Endothelial cell of umbilical vein (primary cell): ENCODE results near the gene AMH. TPM values are rescaled to one million over a fixed set of nuclear protein-coding genes. Genes with fewer than 3 reads are reported as not detected.

Experiments
- BruUV-seq: library from RNA; stranded (reverse); fragments of 400-500 nt; replicated peaks from 2 replicates; lab custom pipeline; 2021; lab: Mats Ljungman, UMichigan
- CTCF ChIA-PET: fragments of 300-600, 350-600 bp; sonication (Branson Sonifier 250); formaldehyde crosslinking; loops from one replicate; lab custom pipeline; 2021; ENCODE audit warnings: antibody characterized with exemption, inconsistent platforms; lab: Charles Lee
- POLR2A ChIA-PET: fragments of 300-600, 350-600 bp; sonication (Branson Sonifier 250); formaldehyde crosslinking; loops from one replicate; lab custom pipeline; 2021; ENCODE audit warnings: antibody characterized with exemption, inconsistent platforms; lab: Charles Lee
- DNase-seq: peaks from one replicate; pipeline ENCODE4 v3.0.0-alpha.2; 2011; ENCODE audit warnings: low read depth, low spot score
- FAIRE-seq: peaks from 2 replicates; lab custom pipeline; 2011; peaks lifted over from hg19 to GRCh38; lab: Jason Lieb, UNC
- H2AFZ ChIP-seq: 2 replicates; pipeline ENCODE4 v1.6.0; 2012; ENCODE audit warnings: low read depth, low read length, control low read depth, inconsistent platforms
- H3K27ac ChIP-seq: 2 replicates; pipeline ENCODE4 v1.5.1; 2011; ENCODE audit warnings: low read depth, mild to moderate bottlenecking, control low read depth, low read length, moderate library complexity; ENCODE audit not compliant: insufficient read depth
- H3K27me3 ChIP-seq, 2 experiments: 2 replicates each; pipeline versions ENCODE4 v1.6.0 to v1.6.1; 2011; ENCODE audit warnings: low read length in 2 of 2, mixed read lengths in 1 of 2; ENCODE audit not compliant: control insufficient read depth in 2 of 2, insufficient read depth in 2 of 2
- H3K36me3 ChIP-seq, 2 experiments: 2 replicates in 1 of 2; 3 replicates in 1 of 2; pipeline ENCODE4 v1.5.1; 2011; ENCODE audit warnings: low read length in 2 of 2, mild to moderate bottlenecking in 1 of 2, moderate library complexity in 1 of 2; ENCODE audit not compliant: control insufficient read depth in 2 of 2, insufficient read depth in 2 of 2; ENCODE audit errors: extremely low read depth in 1 of 2
- H3K4me1 ChIP-seq: 3 replicates; pipeline ENCODE4 v1.5.1; 2011; ENCODE audit warnings: mild to moderate bottlenecking, low read length; ENCODE audit not compliant: control insufficient read depth, insufficient read depth; ENCODE audit errors: extremely low read depth
- H3K4me2 ChIP-seq: 2 replicates; pipeline ENCODE4 v1.6.1; 2011; ENCODE audit warnings: low read length, control low read depth, mixed read lengths; ENCODE audit not compliant: insufficient read depth
- H3K4me3 ChIP-seq, 3 experiments: fragments of 200-600 bp in 1 of 3; sonication (generic), shearing (Covaris generic) in 1 of 3; replicated peaks in 1 of 3; 2 replicates each; pipeline ENCODE4 v1.5.1; 2011 to 2016; ENCODE audit warnings: control low read depth in 3 of 3, low read length in 3 of 3, mild to moderate bottlenecking in 2 of 3, inconsistent platforms in 1 of 3, low read depth in 1 of 3, moderate library complexity in 1 of 3; ENCODE audit not compliant: insufficient read depth in 1 of 3
- H3K79me2 ChIP-seq: 2 replicates; pipeline ENCODE4 v1.6.0; 2012; ENCODE audit warnings: low read length, inconsistent platforms; ENCODE audit not compliant: control insufficient read depth, insufficient read depth
- H3K9ac ChIP-seq: replicated peaks from 2 replicates; pipeline ENCODE3; 2011; ENCODE audit warnings: low read length, control low read depth; ENCODE audit not compliant: insufficient read depth; ENCODE audit errors: extremely low read depth
- H3K9me1 ChIP-seq: replicated peaks from 3 replicates; pipeline ENCODE4 v1.6.0; 2011; ENCODE audit warnings: mild to moderate bottlenecking, low read length; ENCODE audit not compliant: control insufficient read depth, insufficient read depth; ENCODE audit errors: extremely low read depth
- H3K9me3 ChIP-seq: replicated peaks from 2 replicates; pipeline ENCODE4 v1.5.1; 2012; ENCODE audit warnings: low read length, inconsistent platforms; ENCODE audit not compliant: control insufficient read depth, insufficient read depth
- H4K20me1 ChIP-seq: replicated peaks from 2 replicates; pipeline ENCODE3; 2011; ENCODE audit warnings: mild to moderate bottlenecking, low read length; ENCODE audit not compliant: control insufficient read depth, insufficient read depth; ENCODE audit errors: extremely low read depth
- EZH2 ChIP-seq: IDR thresholded peaks from 2 replicates; pipeline ENCODE4 v1.6.1; 2012; ENCODE audit warnings: borderline replicate concordance, low read depth, mild to moderate bottlenecking, moderate library complexity, low read length, inconsistent platforms; ENCODE audit not compliant: severe bottlenecking
- FOS ChIP-seq: IDR thresholded peaks from 2 replicates; pipeline ENCODE4 v1.6.1; 2011; ENCODE audit warnings: mild to moderate bottlenecking, low read length, moderate library complexity, borderline replicate concordance; ENCODE audit not compliant: insufficient read depth
- GATA2 ChIP-seq: IDR thresholded peaks from 2 replicates; pipeline ENCODE4 v1.7.0; 2011; ENCODE audit warnings: low read depth, mild to moderate bottlenecking, moderate library complexity, mixed read lengths, low read length; ENCODE audit not compliant: insufficient read length, insufficient read depth
- JUN ChIP-seq: IDR thresholded peaks from 2 replicates; pipeline ENCODE4 v1.6.1; 2011; ENCODE audit warnings: borderline replicate concordance, low read depth; ENCODE audit not compliant: insufficient read length, insufficient read depth
- MAX ChIP-seq: IDR thresholded peaks from 2 replicates; pipeline ENCODE4 v1.6.1; 2011; ENCODE audit not compliant: insufficient read depth, insufficient read length
- MYC ChIP-seq: IDR thresholded peaks from one replicate; pipeline ENCODE4 v1.6.1; 2011; ENCODE audit warnings: mild to moderate bottlenecking, low read depth, low read length
- POLR2A ChIP-seq: IDR thresholded peaks from 2 replicates; pipeline ENCODE4 v1.6.1; 2012; ENCODE audit warnings: low read depth, mild to moderate bottlenecking, control low read depth, low read length
- dilution Hi-C: fragments of 300-500 bp; cut with MboI; formaldehyde crosslinking; loops from one replicate; pipeline ENCODE4 v1.15.0; 2019; ENCODE audit warnings: low sequenced_read_pairs; ENCODE audit not compliant: extremely low pct_ligation_motif_present
- intact Hi-C: fragments of 100-400 bp; cut with micrococcal nuclease; formaldehyde crosslinking; loops from one replicate; pipeline ENCODE4 v1.10.0; 2022
- polyA plus RNA-seq, 4 experiments: library from polyadenylated mRNA; depleted of rRNA in 3 of 4; stranded (reverse) in 3 of 4; unstranded in 1 of 4; fragments of >200 nt; gene quantifications; 2 replicates each; pipeline versions ENCODE4 v1.2.1 to v1.2.3, GENCODE V29; 2011 to 2012; ENCODE audit warnings: missing spikeins in 1 of 4
- total RNA-seq: library from RNA; stranded (reverse); gene quantifications from 2 replicates; pipeline ENCODE4 v1.2.3, GENCODE V29; 2021
- TF ChIP-seq, protein P1 (sequence below), 2 donors: IDR thresholded peaks; 1 replicate in 1 of 2; 2 replicates in 1 of 2; pipeline ENCODE4 v1.5.1; 2011; ENCODE audit warnings: low read length in 2 of 2, mild to moderate bottlenecking in 2 of 2, moderate library complexity in 2 of 2, control low read depth in 1 of 2, inconsistent platforms in 1 of 2, low read depth in 1 of 2; ENCODE audit not compliant: insufficient read depth in 1 of 2; ENCODE audit errors: extremely low read depth in 1 of 2

The AMH gene
- total and polyA plus RNA-seq, 2 donors (not counting 3 experiments of a cell fraction or from before 2014, with no cell fraction given): 3.3 to 9.6 TPM

DNA sequence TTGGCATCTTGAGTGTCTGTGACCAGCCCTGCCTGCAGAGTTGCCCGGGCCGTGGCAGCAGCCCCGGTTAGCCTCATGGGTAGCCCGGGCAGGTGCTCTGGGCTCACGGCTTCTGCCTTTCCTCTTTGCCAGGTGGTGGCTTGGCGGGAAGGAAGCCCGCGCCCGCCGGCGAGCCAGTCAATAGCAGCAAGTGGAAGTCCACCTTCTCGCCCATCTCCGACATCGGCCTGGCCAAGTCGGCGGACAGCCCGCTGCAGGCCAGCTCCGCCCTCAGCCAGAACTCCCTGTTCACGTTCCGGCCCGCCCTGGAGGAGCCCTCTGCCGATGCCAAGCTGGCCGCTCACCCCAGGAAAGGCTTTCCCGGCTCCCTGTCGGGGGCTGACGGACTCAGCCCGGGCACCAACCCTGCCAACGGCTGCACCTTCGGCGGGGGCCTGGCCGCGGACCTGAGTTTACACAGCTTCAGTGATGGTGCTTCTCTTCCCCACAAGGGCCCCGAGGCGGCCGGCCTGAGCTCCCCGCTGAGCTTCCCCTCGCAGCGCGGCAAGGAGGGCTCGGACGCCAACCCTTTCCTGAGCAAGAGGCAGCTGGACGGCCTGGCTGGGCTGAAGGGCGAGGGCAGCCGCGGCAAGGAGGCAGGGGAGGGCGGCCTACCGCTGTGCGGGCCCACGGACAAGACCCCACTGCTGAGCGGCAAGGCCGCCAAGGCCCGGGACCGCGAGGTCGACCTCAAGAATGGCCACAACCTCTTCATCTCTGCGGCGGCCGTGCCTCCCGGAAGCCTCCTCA lies 22.9 kb upstream of the AMH start:
- FAIRE-seq: no peak
- Histone ChIP-seq H3K27ac (no peak overlapping the region), H2AFZ (no peak overlapping the region), H3K79me2 (no peaks in the 10 kb centered on the region), H4K20me1 (no peaks in the 10 kb centered on the region), H3K4me1 (no peaks in the 10 kb centered on the region), H3K9me3 (no peaks in the 10 kb centered on the region), H3K9me1 (no peaks in the 10 kb centered on the region), H3K36me3 (peaks cover 2 to 26% of the 10 kb centered on the region in 2 experiments), H3K9ac (no peak overlapping the region), H3K4me2 (no peak overlapping the region), H3K4me3 (no peak overlapping the region), H3K27me3 (no peaks in the 10 kb centered on the region)
- no peak for DNase-seq
- POLR2A ChIA-PET: no interaction called here
- TSS peak; percentile 14 for BruUV-seq
- intact Hi-C loops (no loop called here), dilution Hi-C loops (no loop called here)
- TF ChIP-seq GATA2: no peak
- no peak for TF ChIP-seq MYC
- no peak for TF ChIP-seq EZH2
- TF ChIP-seq MAX: no peak
- TF ChIP-seq, protein P1, sequence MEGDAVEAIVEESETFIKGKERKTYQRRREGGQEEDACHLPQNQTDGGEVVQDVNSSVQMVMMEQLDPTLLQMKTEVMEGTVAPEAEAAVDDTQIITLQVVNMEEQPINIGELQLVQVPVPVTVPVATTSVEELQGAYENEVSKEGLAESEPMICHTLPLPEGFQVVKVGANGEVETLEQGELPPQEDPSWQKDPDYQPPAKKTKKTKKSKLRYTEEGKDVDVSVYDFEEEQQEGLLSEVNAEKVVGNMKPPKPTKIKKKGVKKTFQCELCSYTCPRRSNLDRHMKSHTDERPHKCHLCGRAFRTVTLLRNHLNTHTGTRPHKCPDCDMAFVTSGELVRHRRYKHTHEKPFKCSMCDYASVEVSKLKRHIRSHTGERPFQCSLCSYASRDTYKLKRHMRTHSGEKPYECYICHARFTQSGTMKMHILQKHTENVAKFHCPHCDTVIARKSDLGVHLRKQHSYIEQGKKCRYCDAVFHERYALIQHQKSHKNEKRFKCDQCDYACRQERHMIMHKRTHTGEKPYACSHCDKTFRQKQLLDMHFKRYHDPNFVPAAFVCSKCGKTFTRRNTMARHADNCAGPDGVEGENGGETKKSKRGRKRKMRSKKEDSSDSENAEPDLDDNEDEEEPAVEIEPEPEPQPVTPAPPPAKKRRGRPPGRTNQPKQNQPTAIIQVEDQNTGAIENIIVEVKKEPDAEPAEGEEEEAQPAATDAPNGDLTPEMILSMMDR (IDR thresholded peaks at IDR 0.05; ENCODE audit: extremely low read depth in 1 of 2, insufficient read depth in 1 of 2, low read depth in 1 of 2, low read length in 2 of 2): no peak
- no peak for TF ChIP-seq FOS
- TF ChIP-seq JUN: no peak
- no peak for TF ChIP-seq POLR2A
- CTCF ChIA-PET: no interaction called here
